HG03025 (cell line): ENCODE data around the gene STXBP1.

ENCODE experiments used
- ATAC-seq: cut with Tn5 transposase; IDR thresholded peaks from one replicate; pipeline ENCODE4 v1.9.1; 2021; ENCODE audit warnings: mild to moderate bottlenecking, moderate library complexity; ENCODE audit not compliant: unreplicated experiment, low FRiP score

Gene STXBP1

DNA sequence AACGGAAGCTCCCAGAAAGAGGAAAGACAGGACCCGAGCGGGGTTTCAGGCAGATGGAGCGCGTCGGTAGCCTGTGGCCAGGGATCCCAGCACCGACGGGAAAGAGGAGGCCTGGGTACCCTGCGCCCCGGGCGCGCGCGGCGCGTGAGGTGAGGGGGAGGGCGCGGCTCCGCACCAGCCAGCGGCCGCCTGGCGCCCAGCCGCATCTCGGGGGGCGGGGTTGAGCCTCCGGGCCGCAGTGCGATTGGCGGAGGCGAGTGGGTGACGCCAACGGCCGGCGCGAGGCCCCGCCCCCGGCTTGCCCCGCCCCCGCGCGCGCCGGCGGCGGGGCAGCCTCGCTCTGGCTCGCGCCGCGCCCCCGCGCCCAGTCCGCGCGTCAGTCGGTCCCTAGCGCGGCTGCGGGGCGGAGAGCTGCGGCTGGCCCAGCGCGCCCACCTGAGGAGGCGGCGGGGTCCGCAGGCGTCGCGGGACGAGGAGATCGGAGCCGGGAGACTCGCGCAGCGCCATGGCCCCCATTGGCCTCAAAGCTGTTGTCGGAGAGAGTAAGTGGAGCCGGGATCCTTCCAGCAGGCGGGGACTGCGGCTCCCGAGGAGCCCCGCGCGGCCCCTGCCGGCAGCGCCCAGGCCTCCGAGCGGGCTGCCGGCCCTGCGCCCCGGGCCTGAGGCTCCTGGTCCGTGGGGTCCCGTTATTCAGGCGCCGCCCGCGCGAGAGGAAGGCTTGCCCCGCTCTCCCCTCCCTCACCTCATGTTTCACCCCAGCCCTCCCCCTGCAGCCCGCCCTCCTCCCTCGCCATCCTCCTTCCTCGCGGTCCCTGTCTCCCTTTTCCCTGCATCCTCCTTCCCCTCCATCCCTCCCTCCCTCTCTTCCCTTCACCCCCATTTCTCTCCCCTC is at the start of gene STXBP1:
TSS of gene STXBP1 (plus strand) at position 379 of the 892 bp plus-strand sequence. CDS start at position 506, 127 bp downstream.
- ATAC-seq: peak; percentile 83

DNA sequence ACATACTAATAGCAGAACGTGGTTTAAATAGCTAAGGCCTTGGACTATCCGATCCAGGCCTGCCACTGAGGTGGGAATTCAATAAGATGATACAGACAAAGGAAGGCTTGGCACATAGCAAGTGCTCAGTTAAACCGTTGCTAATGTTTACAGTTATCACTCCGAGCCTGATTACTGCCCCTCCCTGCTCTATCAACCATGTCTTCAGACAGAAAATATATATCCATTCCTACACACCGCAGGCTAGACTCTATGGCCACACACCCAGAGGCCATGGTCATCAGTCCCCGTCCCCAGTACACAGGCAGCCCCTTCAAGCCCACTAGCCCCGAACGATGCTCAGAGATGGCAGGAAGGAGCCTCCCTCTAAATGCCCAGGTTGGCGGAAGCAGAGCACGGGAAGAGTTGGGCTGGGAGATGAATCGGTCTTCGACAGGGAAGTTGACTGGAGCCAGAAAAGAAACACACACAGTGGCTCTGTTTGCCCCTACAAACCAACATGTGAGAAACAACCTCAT is 49.7 kb upstream of the STXBP1 start:
- ATAC-seq: no peak

DNA sequence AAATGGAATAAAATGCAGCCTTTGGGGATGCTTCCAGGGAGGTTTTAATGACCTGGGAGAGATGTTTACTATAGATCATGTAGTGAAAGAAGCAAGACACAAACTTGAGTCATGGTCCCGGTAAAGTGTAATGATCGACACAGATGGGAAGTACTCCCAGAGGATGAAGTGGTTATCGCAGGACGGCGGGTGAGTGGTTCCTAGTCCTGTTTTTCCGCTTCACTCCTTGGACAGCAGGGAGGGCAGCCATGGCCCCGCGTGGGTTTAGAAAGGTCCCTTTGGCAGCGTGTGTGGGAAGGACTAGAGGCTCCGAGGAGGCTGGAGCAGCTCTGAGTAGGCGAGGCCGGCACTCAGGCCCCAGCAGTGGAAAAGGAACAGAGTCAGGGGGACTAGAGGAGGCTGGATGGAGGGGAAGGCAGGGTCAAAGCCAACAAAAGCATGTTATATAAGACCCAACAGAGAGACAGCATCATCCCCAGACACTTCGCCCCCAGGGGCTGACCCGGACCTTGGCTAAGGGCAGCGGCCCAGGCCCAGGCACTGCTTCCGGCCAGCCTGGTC is 49.2 kb upstream of the STXBP1 start:
- ATAC-seq: no peak

DNA sequence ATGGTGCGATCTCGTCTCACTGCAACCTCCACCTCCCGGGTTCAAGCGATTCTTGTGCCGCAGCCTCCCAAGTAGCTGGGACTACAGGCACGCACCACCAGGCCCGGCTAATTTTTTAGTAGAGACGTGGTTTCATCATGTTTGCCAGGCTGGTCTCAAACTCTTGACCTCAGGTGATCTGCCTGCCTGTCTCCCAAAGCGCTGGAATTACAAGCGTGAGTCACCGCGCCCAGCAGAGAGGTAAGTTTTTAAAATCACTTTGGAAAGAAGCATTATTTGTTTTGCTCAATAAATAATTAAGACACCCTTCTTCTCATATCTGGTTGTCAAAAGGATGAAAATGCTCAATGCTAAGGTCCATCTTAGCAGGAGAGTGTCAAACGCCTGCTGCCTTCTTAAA is 48.5 kb upstream of the STXBP1 start:
- no peak for ATAC-seq

DNA sequence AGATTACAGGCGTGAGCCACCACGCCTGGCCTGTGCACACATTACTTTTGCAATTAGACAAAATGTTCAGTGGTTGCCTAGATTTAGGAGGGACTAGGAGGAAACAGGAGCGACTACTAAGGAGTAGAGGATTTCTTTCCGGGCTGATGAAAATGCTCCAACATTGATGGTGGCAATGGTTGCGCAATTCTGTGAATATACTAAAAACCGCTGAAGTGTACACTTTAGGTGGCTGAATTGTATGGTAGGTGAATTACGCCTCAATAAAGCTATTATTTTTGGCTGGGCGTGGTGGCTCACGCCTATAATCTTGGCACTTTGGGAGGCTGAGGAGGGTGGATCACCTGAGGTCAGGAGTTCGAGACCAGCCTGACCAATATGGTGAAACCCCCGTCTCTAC is 46.8 kb upstream of the STXBP1 start:
- no peak for ATAC-seq

DNA sequence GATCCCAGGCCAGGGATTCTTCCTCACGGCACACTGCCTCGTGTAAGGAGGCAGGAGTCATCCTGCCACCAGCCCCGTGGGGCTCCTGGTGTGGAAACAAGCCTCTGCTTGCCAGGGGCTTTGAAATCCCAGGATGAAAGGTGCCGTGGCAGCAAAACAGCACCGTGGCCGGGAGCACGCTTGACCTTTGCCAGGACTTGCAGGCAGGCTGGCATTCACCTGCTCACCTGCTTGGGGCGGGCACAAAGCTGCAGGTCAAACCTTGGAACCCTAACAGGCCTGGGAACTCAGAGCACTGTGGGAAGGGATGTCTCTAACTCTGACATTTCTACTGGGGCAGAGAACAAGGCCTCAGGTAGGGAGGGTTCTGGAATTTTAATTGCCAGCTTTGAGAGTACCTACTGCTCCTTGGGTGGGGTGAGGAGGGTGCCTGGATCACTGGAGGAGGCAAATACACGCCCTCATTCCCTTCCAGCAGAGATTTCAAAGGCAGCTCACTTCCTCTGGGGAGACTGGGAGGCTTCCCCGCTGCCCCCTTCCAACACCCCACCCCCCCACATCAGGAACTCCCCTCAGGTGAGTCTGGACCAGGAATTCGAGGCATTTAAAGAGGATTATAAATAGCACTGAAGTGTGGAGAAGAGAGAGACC is 45.6 kb upstream of the STXBP1 start:
- ATAC-seq: no peak

DNA sequence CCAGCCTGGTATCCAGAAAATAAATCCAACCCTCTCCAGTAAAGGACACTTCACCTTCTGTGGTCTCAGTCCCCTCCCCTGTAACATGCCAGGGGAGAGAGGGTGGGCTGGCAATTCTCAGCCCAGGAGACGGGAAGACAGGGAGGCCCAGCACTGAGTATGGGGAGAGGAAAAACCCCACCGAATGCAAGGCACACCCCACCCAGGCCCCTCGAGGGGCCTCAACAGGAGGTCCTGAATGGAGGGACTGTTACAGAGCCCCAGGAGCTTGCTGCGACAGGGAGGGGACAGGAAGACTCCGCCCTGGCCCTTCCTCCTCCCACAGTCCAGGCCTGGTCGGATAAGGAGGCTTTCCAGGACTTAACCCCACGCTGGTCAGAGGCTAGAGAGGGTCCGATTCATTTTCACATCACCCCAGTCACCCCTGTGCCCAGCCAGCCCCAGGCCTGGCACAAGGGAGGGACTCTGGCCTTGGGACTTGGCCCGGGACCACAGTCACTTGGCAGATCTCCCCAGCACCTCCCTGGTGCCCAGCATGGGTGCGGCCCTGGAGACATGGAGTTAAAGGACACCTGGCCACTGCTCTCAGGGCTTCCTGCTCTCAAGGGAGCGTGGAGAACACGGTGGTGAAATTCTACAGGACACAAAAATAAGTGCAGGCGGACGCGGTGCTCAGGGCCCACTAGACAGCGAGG is 44.9 kb upstream of the STXBP1 start:
- ATAC-seq: no peak

DNA sequence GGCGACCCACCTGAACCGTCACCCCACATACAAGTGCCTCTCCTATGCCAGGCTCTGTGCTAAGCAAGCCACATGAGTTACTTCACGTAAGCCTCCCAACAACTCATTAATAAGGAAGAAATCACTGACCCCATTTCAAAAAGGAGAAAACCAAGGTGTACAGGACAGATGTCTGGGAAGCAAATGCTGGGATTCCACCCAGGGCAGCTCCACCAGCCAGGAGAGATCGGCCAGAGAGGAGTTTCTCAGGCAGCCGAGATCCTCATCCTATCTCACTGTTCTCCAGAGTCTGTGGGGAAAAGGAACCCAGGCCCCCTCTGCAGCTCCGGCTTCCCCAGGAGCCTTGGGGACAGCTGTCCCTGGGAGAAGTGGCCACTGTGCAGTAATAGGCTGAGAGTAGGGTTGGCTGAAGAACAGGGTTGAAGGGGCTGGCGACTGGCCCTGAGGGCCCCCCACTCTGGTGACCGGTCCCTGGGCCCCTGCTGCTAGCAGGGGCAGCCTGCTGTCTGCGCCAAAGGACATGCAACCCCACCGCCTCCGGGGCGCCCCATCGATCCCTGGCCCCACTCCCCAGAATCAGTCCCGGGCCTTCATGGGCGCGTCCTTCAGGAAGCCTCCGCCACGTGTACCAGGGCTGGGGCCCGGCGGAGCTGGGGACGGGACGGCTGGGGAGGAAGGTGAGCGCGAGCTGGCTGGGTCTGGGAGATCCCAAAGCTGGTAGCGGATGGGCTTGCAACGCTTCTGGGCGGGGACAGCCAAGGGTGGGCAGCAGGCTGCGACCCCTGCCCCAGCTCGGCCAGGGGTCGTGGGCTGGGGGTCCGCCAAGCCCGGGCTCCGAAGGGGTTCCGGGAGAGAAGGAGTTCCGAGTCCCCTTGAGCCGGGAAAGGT is 44.1 kb upstream of the STXBP1 start:
- ATAC-seq: no peak

DNA sequence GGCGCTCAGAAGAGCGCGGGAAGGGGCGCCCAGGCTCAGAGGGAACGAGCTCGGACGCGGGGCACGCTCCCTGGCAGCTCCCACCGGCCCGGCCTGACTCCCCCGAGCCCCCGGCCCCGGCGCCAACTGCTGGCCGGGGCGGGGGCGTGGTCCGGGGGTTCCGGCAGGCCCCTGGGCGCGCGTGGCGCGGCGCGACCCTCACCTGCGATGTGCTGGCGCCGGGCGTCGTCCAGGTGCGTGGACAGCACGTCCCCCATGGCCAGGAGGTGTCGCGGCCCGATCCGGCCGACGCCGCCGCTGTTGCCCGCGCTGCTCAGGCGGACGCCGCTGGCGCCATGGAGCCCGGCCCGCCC is 43.5 kb upstream of the STXBP1 start:
- no peak for ATAC-seq

DNA sequence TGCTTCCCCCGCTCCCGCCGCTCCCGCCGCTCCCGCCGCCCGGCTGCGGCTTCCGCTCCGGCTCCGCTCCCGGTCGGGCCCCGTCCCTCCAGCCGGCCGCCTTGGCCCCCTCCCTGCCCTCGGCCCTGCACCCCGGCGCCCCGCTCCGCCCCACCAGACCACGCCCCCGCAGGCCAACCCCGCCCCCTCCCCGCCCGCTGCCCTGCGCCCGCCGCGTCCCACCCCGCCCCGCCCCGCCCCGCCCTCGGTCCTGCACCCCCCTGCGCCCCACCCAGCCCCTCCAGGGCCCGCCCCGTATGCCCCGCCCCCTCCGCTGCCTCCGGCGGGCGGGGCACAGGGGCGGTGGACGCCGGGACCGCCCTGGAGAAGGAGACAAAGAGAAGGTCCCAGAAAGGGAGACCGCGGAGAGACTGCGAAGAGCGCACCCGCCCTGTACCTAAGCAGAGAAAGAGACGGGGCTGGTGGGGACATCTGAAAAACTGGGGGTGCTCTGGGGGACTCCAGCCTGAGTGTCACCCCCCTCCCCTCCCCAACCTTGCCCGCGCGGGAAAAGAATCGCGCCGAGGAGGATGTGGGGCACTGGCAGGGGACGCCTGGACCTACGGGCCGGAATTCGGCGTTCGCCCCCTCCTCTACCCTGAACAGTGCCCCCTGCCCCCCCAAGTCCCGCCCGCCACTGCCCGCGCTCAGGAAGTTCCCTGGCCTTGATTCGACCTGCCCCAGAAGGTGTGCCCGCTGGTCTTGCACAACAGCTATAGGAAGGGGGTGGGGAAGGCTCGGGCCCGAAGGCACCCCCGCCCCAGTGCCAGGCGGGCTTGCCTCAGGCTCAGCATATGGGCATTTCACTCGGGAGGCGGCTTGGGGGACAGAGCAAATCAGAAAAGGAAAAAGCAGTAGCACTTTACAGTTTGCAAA is 42.8 kb upstream of the STXBP1 start:
- no peak for ATAC-seq

DNA sequence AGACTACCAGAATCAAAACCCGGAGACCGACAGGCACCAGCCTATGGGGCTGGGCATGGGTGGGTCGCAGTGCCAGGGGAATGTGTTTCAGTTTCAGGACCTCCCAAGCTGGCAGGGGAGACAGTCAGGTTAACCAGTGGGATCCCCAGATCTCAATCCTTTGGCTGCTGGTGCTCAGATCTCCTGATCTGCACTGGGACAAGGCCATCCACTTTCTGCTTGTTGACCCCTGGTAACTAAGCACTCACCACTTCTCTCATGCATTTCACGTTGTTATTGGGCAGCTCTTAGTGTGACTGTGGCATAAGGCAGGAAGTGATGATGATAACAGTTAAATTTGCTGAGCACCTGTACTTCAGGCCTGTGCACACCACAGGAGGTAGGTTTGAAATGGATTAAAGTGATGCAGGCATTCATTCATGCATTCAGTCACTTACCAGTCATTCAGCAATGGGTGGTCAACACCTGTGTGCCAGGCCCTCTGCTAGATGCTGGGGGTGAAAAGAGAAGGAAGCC is 42.1 kb upstream of the STXBP1 start:
- ATAC-seq: no peak

DNA sequence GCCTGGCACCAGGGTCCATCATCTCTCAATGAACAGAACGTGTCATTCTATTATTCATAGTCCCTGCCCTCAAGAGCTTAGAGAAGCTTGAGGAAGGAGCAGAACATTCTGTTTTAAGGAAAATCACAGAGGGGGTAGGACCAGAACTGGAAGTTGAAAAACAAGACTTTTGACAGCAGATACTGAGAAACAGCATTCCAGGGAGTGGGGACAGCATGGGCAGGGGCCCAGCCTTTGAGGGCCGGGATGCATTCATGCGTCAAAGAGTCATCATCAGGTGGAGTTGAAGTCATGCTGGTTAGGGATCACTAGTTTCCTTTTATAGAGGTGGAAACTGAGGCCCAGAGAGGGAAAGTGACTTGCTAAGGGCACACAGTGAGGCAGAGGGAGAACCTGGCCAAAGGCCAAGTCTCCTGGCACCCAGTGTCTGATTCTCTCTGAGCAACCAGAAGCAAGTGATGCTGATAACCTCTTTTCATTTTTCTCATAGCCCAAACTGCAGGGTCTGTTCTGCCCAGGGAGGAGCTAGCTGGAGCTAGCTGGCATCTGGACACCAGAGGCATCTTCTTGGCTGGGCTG is 41.5 kb upstream of the STXBP1 start:
- ATAC-seq: no peak

DNA sequence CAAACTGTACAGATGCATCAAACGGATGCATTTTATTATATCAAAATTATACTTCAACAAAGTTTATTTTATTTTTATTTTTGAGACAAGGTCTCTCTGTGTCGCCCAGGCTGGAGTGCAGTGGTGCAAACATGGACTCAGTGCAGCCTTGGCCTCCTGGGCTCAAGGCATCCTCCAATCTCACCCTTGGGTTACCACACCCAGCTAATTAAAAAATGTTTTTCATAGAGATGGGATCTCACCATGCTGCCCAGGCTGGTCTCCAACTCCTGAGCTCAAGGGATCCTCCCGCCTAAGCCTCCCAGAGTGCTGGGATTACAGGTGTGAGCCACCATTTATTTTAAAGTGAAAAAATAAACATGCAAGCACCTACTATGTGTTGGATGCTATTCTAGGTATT is 40.1 kb upstream of the STXBP1 start:
- no peak for ATAC-seq

DNA sequence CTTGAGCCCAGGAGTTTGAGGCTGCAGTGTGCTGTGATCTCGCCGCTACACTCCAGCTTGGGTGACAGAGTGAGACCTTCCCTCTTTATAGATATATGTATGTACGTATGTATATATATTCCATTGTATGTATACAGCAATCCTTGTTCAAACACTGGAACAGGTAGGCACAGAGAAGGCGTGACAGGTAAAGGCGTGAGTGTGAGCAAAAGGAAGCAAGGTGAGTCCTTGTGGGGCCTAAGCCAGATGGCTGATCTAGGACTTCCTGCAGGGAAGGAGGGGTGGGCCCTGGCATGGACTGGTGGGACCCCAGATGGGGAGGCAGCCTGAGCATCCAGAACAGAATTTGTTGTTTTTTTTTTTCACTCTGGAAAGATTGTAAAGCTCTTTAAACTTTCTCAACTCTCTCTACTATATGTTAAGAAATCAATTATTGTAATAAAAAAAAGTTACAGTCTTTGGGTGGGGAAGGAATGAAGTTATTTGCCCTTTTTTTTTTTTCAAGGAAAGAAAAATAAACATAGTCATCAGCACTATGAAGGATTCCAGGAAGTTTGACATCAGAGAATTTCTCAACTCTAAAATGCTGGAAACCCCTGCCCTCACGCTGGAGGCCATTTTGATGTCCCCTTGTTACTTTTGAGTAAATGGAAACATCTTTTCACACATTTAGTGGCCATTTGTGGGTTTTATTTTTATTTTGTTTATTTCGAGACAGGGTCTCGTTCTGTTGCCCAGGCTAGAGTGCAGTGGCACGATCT is 38.9 kb upstream of the STXBP1 start:
- ATAC-seq: no peak

DNA sequence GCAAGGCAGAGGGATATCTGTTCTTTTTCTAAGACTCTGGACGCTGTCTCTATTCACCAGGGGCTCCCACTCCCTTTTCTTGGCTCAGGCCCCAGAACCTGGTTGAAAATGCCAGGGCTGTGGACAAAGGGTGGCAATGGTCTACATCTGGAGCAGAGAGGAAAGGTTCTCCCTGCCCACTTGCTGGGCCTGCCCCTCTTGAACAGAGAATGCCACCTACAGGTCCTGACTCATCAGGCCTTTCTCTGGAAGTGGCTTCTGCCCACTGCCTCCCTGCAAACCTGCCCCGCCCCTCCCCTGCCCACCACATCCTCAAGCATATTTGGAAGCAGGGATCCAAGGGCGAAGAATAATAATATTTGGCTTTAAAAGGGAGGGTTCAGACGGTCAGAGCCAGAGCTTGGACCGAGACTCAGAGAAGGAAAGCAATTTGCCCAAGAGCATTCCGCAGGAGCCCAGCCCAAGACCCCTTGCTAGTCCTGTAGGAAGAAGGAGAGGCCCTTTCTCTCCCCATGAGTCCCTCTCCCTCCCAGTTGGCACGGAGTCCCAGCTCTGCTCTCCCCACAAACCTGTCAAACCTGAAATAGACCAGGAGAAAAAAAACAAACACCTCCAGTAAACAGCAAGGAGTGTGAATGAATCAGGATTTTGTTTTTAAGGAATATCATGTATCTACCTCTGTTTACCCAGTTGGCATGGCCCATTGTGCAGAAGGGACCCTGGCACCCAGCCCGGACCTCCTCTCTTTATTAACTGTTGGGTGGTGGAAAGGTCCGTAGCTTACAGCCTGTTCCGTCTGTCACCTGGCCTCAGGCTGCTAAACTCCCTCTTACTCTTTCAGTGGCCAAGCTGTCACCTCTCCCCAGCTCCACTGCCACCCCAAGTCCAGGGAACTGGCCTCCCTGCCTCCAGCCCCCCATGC is 37.7 kb upstream of the STXBP1 start:
- no peak for ATAC-seq
